ENCODE measurements around the gene SLC25A26.

DNA sequence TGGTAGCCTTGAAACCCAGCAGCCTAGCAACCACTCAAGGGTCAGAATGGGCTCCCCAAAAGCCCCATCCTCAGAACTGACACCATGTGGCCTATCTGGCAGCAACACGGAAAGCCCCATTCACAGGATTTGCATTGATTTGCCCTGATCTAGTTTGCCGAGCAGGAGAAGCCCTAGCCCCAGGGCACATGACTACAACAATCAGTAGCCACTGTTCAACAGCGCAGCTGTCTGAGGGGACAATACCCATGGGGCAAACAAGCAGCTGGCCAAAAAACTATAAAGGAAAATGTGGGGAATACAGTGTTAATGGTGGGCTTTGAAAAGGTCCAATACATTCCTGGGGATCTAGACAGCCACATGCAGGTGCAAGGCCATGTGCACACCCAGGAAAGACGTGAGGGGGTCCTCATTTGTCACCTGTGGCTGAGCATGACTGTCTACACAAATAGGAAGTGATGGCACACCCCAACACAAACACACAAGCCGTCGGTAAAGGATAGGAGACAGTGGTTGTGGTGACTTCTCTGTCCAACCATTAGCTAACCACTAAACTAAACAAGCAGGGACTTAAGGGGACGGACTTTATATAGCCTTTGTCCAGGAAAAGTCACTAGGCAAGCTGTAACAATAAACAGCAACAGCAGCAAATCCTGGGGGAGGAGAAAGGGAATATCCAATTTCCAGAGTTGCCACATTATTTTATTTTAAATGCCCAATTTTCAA lies 166.3 kb downstream of the SLC25A26 start:
- TF ChIP-seq POLR2AphosphoS5 (IDR thresholded peaks at IDR 0.05; ENCODE audit: borderline replicate concordance, low read depth, low read length) (no peak), EZH2 (IDR thresholded peaks at IDR 0.05) (no peak), FOXP2 (optimal IDR thresholded peaks at IDR 0.05; ENCODE audit: control extremely low read depth, extremely low read length, insufficient read depth) (no peak)
